ENCODE measurements around the gene CLEC11A. TPM values are rescaled to one million over a fixed set of nuclear protein-coding genes. Genes with fewer than 3 reads are reported as not detected.
A peak's percentile ranks its signal among the peaks of the same experiment; 100 is the strongest.

The CLEC11A gene
- total and polyA plus RNA-seq, 9 of the 15 experiments (the other 6 are each of a cell fraction or from before 2014, with no cell fraction given), result 0.39 to 43.9 (median 3.4) TPM

- Histone ChIP-seq H3K4me3 (no peak overlapping the region), H3K79me2 (ENCODE audit: control insufficient read depth, insufficient read depth, low read length) (no peaks in the 10 kb centered on the region), H2AFZ (ENCODE audit: low read depth, low read length) (no peak overlapping the region), H3K27ac (ENCODE audit: extremely low read depth, low read depth, low read length) (no peak overlapping the region), H3K4me2 (ENCODE audit: insufficient read depth, low read length) (no peak overlapping the region), H4K20me1 (replicated peaks; ENCODE audit: control insufficient read depth, insufficient read depth, low read length) (no peaks in the 10 kb centered on the region; the same call in 1 of the 2 replicates), H3K36me3 (ENCODE audit: control insufficient read depth, insufficient read depth, low read length) (no peaks in the 10 kb centered on the region), H3K9me1 (ENCODE audit: control insufficient read depth, insufficient read depth, low read length) (no peaks in the 10 kb centered on the region), H3K27me3 (ENCODE audit: control insufficient read depth in 2 of 2, insufficient read depth in 2 of 2, low read length in 2 of 2) (peaks cover 16 to 32% of the 10 kb centered on the region in 2 experiments; a peak in 4 of 5 replicates), H3K9me3 (replicated peaks; ENCODE audit: control insufficient read depth, insufficient read depth, low read depth, low read length) (no peaks in the 10 kb centered on the region), H3K4me1 (replicated peaks in 1 of 2; ENCODE audit: control insufficient read depth in 2 of 2, insufficient read depth in 2 of 2, low read length in 2 of 2) (peaks cover 0 to 19% of the 10 kb centered on the region in 2 experiments; a peak in 2 of 5 replicates), H3K9ac (ENCODE audit: insufficient read depth in 1 of 2, low read depth in 2 of 2, low read length in 2 of 2) (no peak overlapping the region)
- POLR2A ChIA-PET, result interaction anchor here (0.9 kb wide), 1 partner anchor 15 kb away, joined by 5 read pairs; no protein-coding TSS in a partner anchor
- CTCF ChIA-PET (ENCODE audit: low intra/inter-chr PET ratio), result interaction anchor here (6.0 kb wide), 1 partner anchor 77 kb away, joined by 61 read pairs; no protein-coding TSS in a partner anchor
- ATAC-seq, result no peak
- BruUV-seq (replicated peaks), result no TSS peak
- TF ChIP-seq BCOR (IDR thresholded peaks at IDR 0.05), result peak; percentile 75
- peak; percentile 48 for TF ChIP-seq RBM25 (IDR thresholded peaks at IDR 0.05; ENCODE audit: low read depth, low read length, severe bottlenecking)
- TF ChIP-seq PHB (CRISPR knock-in tag; IDR thresholded peaks at IDR 0.05), result no peak
- TF ChIP-seq RCOR1 (IDR thresholded peaks at IDR 0.05; ENCODE audit: borderline replicate concordance in 1 of 2, low read depth in 2 of 2, low read length in 2 of 2), result 0 out of 4 replicates have a peak, but pooled peaks of 1 of the 2 experiments have one; percentile 21
- FAIRE-seq, result no peak
- in situ Hi-C loops (cut with MboI), result loop anchor here (5.0 to 10.0 kb wide), 3 partner anchors 81 to 388 kb away; no protein-coding TSS in a partner anchor
- intact Hi-C loops (cut with micrococcal nuclease), result loop anchor here (5.0 to 10.0 kb wide), 3 partner anchors 99 to 386 kb away; no protein-coding TSS in a partner anchor
- 16% methylated on average over 5 of the region's 5 CpGs for WGBS (ENCODE audit: insufficient coverage, low coverage, missing lambda C conversion rate)
- DNase-seq (ENCODE audit: extremely low read depth in 1 of 4, low spot score in 3 of 4), result no peak
These were observed 16.8 kb upstream of the CLEC11A start for GRCh38 chr19:50706387-50706786.
